Fibroblast of skin of left quadriceps (primary cell): ENCODE data around the gene NRG2.
A peak's percentile ranks its signal among the peaks of the same experiment; 100 is the strongest.

Experiments
- DNase-seq, 2 experiments: peaks; one replicate each; pipeline ENCODE4 v3.0.0-alpha.2; 2013; ENCODE audit warnings: low read depth in 2 of 2

Gene NRG2

GRCh38 chr5:140042643-140043507 is at the start of gene NRG2:
Gene NRG2, minus strand, starts transcription at chr5:140043299.
- DNase-seq, result peak in 1 of 2 experiments; percentile 13

DNA sequence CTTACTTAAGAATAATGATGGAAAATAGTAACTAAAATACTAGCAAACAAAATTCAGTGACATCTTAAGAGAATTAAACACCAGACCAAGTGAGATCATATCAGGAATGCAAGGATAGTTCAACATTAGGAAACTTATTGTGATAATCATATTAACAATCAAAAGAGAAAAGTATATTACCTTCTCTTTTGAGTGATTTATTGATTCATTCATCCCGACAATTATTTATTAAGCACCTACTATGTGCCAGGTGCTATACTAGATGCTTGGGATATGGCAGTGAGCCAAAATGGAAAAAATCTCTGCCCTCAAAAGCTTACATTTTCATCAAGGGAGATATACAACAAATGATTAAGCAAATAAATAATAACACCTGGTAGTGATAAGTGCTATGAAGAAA is 47.2 kb upstream of the NRG2 start:
- DNase-seq, result no peak

DNA sequence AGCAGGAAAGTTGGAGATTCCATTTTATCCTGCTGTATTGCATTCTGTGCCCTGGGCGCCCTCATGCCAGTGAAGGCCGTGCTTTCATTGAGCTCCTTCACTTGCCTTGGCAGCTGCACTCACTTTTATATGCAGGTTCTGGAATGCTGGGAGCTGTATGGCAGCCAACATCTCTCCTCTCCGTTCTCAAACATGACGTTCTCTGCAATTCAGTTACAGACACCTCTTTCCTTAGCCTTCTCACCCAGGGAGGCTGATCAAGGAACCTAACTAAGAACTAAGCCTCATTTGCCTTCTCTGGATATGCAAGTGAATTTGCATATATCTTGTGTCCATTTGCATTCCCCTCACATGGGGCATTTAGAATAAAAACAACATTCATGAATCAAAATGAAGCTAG is 41.4 kb upstream of the NRG2 start:
- no peak for DNase-seq

GRCh38 chr5:140083650-140084049 is 40.6 kb upstream of the NRG2 start:
- DNase-seq, result no peak

DNA sequence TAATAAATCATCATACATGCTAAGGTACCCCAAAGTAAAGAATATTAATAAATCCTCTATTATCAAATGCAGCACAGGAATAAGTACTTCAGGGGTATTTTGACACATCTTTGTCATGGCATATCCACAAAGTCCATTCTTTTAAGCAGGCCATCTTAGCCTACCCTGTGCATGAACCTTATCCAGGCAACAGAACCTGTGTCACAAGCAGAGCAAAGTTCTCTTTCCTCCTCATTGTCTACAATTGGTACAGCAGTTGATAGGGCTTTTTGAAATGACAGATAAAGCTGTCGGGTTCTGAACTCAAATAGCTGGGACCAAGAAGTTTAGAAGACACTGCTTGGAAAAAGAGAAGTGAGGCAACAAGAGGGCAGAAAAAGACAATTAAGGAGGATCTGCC is 40.0 kb upstream of the NRG2 start:
- no peak for DNase-seq

- no peak for DNase-seq
These were observed 33.7 kb upstream of the NRG2 start for GRCh38 chr5:140076788-140077187.

DNA sequence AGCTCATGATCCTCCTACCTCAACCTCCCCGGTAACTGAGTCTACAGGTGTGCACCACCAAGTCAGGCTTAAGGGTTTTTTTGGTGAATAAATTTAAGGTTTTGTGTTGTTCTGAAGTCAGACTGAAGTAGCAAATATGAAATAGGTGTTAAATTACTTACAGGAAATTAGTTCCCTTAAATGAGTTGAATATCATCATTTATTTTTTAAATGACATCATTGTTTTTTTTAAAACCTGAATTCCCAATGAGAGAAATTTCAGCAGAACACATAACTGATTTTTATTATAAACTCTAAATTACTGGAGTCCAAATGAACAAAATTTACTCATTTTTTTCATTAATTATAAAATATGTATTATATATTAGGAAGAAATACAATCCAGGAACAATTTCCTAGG is 33.0 kb upstream of the NRG2 start:
- no peak for DNase-seq

GRCh38 chr5:140075371-140075770 is 32.3 kb upstream of the NRG2 start:
- DNase-seq, result no peak

DNA sequence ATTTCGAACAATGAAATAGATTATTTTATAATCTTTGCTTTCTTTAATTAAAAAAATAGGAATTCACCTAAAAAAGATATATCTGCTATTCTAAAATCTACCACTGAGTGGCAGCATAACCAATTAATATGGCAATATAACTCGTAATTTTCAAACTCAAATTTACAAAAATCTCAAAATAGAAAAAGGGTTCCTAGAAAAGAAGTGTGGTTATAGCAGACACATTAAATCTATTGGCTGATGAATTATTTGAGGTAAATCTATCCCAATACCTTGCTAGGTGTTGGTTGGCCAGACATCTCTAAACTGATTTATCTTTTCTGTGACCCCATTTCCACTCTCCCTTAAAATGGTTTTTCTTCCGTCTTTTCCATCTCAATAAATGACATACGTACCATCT is 30.2 kb upstream of the NRG2 start:
- peak; percentile 4 to 7 for DNase-seq

GRCh38 chr5:140072812-140073211 is 29.7 kb upstream of the NRG2 start:
- no peak for DNase-seq

GRCh38 chr5:140060816-140061215 is 17.7 kb upstream of the NRG2 start:
- no peak for DNase-seq

- DNase-seq, result no peak
These were observed 15.3 kb upstream of the NRG2 start for GRCh38 chr5:140058212-140058932.

GRCh38 chr5:140056880-140057279 is 13.8 kb upstream of the NRG2 start:
- no peak for DNase-seq

- no peak for DNase-seq
These were observed 12.1 kb upstream of the NRG2 start for GRCh38 chr5:140055152-140055551.

DNA sequence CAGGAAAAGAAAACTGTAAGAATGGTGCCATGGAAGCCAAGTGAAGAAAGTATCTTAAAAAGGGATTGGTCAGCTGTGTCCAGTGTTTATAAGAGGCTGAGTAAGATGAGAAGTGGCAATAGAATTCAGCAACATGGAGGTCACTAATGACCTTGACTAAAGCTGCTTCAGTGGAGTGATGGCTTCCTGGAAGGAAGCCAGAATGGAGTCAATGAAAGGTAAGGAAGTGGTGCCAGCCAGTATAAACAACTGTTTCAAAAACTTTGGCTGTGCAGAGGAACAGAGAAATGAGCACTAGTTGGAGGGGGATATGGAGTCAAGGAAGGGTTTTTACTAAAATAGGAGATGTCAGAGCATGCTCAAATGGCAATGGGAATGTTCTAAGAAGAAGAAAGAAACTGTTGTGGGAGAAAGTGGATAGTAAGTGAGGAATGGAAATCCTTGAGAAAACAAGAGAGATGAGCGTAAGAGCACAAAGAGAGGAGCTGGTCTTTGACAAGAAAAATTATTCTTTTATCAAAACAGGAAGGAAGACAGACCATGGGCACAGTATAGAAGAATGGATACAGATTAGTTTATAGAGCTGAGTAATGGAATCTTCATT is 11.1 kb upstream of the NRG2 start:
- DNase-seq, result no peak

GRCh38 chr5:140051950-140052349 is 8.9 kb upstream of the NRG2 start:
- no peak for DNase-seq

- DNase-seq, result no peak
These were observed 6.6 kb upstream of the NRG2 start for GRCh38 chr5:140049713-140050112.

DNA sequence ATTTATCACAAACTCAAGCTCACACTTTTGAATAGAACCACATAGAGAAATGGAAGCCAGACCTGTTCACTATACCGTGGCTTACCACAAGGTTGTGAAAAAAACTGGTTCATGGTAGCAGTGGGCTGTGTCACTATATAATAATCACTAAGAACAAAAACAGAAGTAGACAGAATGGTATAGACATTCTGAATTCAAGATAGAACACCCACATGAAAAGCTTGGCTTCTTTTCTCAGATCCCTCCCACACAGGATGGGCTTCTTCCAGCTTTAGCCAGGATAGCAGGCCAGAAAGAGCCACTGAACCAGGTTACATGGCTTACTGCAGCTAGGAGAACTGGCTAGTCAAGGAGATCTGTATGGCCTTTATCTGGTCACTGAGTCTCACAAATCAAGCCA is 6.1 kb upstream of the NRG2 start:
- DNase-seq, result no peak

- DNase-seq, result no peak
These were observed 942 bp upstream of the NRG2 start for GRCh38 chr5:140044041-140044440.

DNA sequence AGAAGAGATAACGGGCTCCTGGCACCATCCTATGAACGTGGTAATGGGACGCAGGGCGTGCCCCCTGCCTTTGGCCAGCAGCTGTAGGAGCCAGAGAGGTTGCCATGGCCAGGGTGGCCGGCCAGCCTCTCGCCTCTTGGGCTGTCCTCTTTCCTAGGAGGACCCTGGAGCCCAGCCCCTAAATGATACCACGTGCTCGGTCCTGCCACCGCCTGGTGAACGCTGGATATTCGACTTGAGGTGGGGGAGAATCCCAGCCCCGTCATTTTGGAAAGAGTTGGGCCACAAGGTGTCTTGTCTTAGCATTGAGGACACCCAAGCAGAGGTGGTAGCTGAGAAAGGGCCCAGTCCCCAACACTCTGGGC is 391 bp upstream of the NRG2 start:
- no peak for DNase-seq

- DNase-seq, result no peak
These were observed 781 bp downstream of the NRG2 start for GRCh38 chr5:140042393-140042642.

GRCh38 chr5:140041492-140042392 is 1.4 kb downstream of the NRG2 start:
- DNase-seq, result no peak
